Loucy (cell line): ENCODE results near the gene IPO4.

Source experiments
- H2AFZ ChIP-seq: fragments of 200-600 bp; sonication (generic); 2 replicates; pipeline ENCODE4 v1.6.0; 2016; ENCODE audit warnings: antibody characterized with exemption, mild to moderate bottlenecking, low read length, moderate library complexity
- H3F3A ChIP-seq: fragments of 200-600 bp; 2 replicates; pipeline ENCODE4 v1.6.0; 2016; ENCODE audit warnings: antibody characterized with exemption, low read depth, mild to moderate bottlenecking
- H3K27me3 ChIP-seq: fragments of 200-600 bp; sonication (generic); 2 replicates; pipeline ENCODE4 v1.6.1; 2014; ENCODE audit warnings: low read length, mild to moderate bottlenecking; ENCODE audit not compliant: insufficient read depth, poor library complexity, severe bottlenecking
- H3K36me3 ChIP-seq: fragments of 200-600 bp; sonication (generic); 2 replicates; pipeline ENCODE4 v1.6.1; 2016; ENCODE audit warnings: low read length; ENCODE audit not compliant: insufficient read depth
- H3K4me1 ChIP-seq: fragments of 200-600 bp; sonication (generic); 2 replicates; pipeline ENCODE4 v1.5.1; 2014; ENCODE audit warnings: low read length, mild to moderate bottlenecking; ENCODE audit not compliant: insufficient read depth, poor library complexity, severe bottlenecking
- H3K4me2 ChIP-seq: fragments of 200-600 bp; sonication (generic); 2 replicates; pipeline ENCODE4 v1.6.0; 2014; ENCODE audit warnings: antibody characterized with exemption, low read length, low read depth, mild to moderate bottlenecking; ENCODE audit not compliant: poor library complexity, severe bottlenecking
- H3K4me3 ChIP-seq: fragments of 200-600 bp; sonication (generic); 2 replicates; pipeline ENCODE4 v1.5.1; 2014; ENCODE audit warnings: low read length, mild to moderate bottlenecking, mixed read lengths; ENCODE audit not compliant: poor library complexity, severe bottlenecking
- H3K79me2 ChIP-seq: fragments of 200-600 bp; sonication (generic); 2 replicates; pipeline ENCODE4 v1.6.1; 2014; ENCODE audit warnings: low read length; ENCODE audit not compliant: insufficient read depth
- H3K9ac ChIP-seq: fragments of 200-600 bp; sonication (generic); 2 replicates; pipeline ENCODE4 v1.6.0; 2014; ENCODE audit warnings: mild to moderate bottlenecking, low read depth, low read length, moderate library complexity; ENCODE audit not compliant: poor library complexity, severe bottlenecking
- H3K9me2 ChIP-seq: fragments of 200-600 bp; sonication (generic); replicated peaks from 2 replicates; pipeline ENCODE4 v1.6.1; 2016; ENCODE audit warnings: low read depth, low read length, mixed read lengths
- H3K9me3 ChIP-seq: fragments of 200-600 bp; sonication (generic); 2 replicates; pipeline ENCODE4 v1.6.1; 2014; ENCODE audit warnings: mild to moderate bottlenecking, antibody characterized with exemption, low read length, low read depth; ENCODE audit not compliant: insufficient read depth
- H4K20me1 ChIP-seq: fragments of 200-600 bp; sonication (generic); 2 replicates; pipeline ENCODE4 v1.6.0; 2014; ENCODE audit warnings: antibody characterized with exemption, low read length, mild to moderate bottlenecking; ENCODE audit not compliant: insufficient read depth, poor library complexity, severe bottlenecking
- CTCF ChIP-seq: fragments of 200-600 bp; sonication (generic); conservative IDR thresholded peaks from 2 replicates; pipeline ENCODE4 v1.5.1; 2014; ENCODE audit warnings: mild to moderate bottlenecking, antibody characterized with exemption, low read length
- EZH2phosphoT487 ChIP-seq: fragments of 200-600 bp; IDR thresholded peaks from 2 replicates; pipeline ENCODE4 v1.6.1; 2018; ENCODE audit warnings: antibody characterized with exemption, mild to moderate bottlenecking, moderate library complexity, borderline replicate concordance

Gene IPO4

GRCh38 chr14:24177891-24178290, 10.7 kb downstream of the IPO4 start:
- Histone ChIP-seq H3K27me3 (no peaks in the 10 kb centered on the region), H3K9me2 (no peaks in the 10 kb centered on the region), H3K9me3 (no peaks in the 10 kb centered on the region), H2AFZ (no peak overlapping the region), H3K79me2 (no peaks in the 10 kb centered on the region), H3K9ac (no peak overlapping the region), H4K20me1 (no peaks in the 10 kb centered on the region), H3K4me2 (no peak overlapping the region), H3K4me1 (no peaks in the 10 kb centered on the region), H3F3A (no peaks in the 10 kb centered on the region), H3K36me3 (peaks cover 7% of the 10 kb centered on the region; the same call in 1 of the 2 replicates), H3K4me3 (no peak overlapping the region)
- TF ChIP-seq CTCF (no peak), EZH2phosphoT487 (no peak)

- H3F3A ChIP-seq = no peaks in the 10 kb centered on the region
- no peaks in the 10 kb centered on the region for H4K20me1 ChIP-seq
- no peaks in the 10 kb centered on the region for H3K9me2 ChIP-seq
- H3K36me3 ChIP-seq = peaks cover 7% of the 10 kb centered on the region; the same call in 1 of the 2 replicates
- no peak overlapping the region for H3K4me3 ChIP-seq
- H2AFZ ChIP-seq = no peak overlapping the region
- H3K4me2 ChIP-seq = no peak overlapping the region
- H3K9ac ChIP-seq = no peak overlapping the region
- no peaks in the 10 kb centered on the region for H3K9me3 ChIP-seq
- no peaks in the 10 kb centered on the region for H3K79me2 ChIP-seq
- H3K27me3 ChIP-seq = no peaks in the 10 kb centered on the region
- TF ChIP-seq EZH2phosphoT487 = no peak
- no peak for TF ChIP-seq CTCF
- no peaks in the 10 kb centered on the region for H3K4me1 ChIP-seq
Measured at GRCh38 chr14:24177041-24177825, 11.4 kb downstream of the IPO4 start.

- H2AFZ ChIP-seq = no peak overlapping the region
Measured at GRCh38 chr14:24176599-24176998, 12.0 kb downstream of the IPO4 start.

More at GRCh38 chr14:24176599-24176998, 12.0 kb downstream of the IPO4 start:
- Histone ChIP-seq H3K9ac (no peak overlapping the region), H3K27me3 (no peaks in the 10 kb centered on the region), H3K36me3 (peaks cover 7% of the 10 kb centered on the region; the same call in 1 of the 2 replicates), H3K79me2 (no peaks in the 10 kb centered on the region), H3K9me3 (no peaks in the 10 kb centered on the region), H4K20me1 (no peaks in the 10 kb centered on the region), H3K9me2 (no peaks in the 10 kb centered on the region), H3F3A (no peaks in the 10 kb centered on the region), H3K4me3 (no peak overlapping the region), H3K4me1 (no peaks in the 10 kb centered on the region), H3K4me2 (no peak overlapping the region)
- TF ChIP-seq EZH2phosphoT487 = no peak
- TF ChIP-seq CTCF = no peak
